ENCODE measurements around the gene GKAP1. TPM values are rescaled to one million over a fixed set of nuclear protein-coding genes. Genes with fewer than 3 reads are reported as not detected.
"Not testable (repeated sequence)": the region's sequence is repeated elsewhere in the genome, so short reads cannot be mapped to it uniquely, and the experiment has no call there.

The GKAP1 gene
- 1.2 TPM for polyA plus RNA-seq (2013, experiment 1 of 2; ENCODE audit: insufficient read length)
- polyA plus RNA-seq (2013, experiment 2 of 2; ENCODE audit: insufficient read length): 1.1 TPM

GRCh38 chr9:83817356-83818278 lies at the start of gene GKAP1:
Gene GKAP1 (minus strand): TSS chr9:83817769. CDS start chr9:83806517, 11,252 bp downstream.
- DNase-seq: peak; percentile 43

GRCh38 chr9:83849895-83850294 lies 32.3 kb upstream of the GKAP1 start:
- not testable (repeated sequence) for DNase-seq

GRCh38 chr9:83837070-83837643 lies 19.6 kb upstream of the GKAP1 start:
- DNase-seq: not testable (repeated sequence)

- DNase-seq: not testable (repeated sequence)
These were observed 13.0 kb upstream of the GKAP1 start for GRCh38 chr9:83830426-83831071.

- DNase-seq: peak; percentile 50
These were observed 7.5 kb upstream of the GKAP1 start for GRCh38 chr9:83824986-83825623.

- not testable (repeated sequence) for DNase-seq
These were observed 586 bp downstream of the GKAP1 start for GRCh38 chr9:83817011-83817355.

GRCh38 chr9:83815120-83815519 lies 2.4 kb downstream of the GKAP1 start:
- DNase-seq: not testable (repeated sequence)

- not testable (repeated sequence) for DNase-seq
These were observed 8.4 kb downstream of the GKAP1 start for GRCh38 chr9:83809213-83809612.

GRCh38 chr9:83804454-83804853 lies 13.1 kb downstream of the GKAP1 start:
- DNase-seq: not testable (repeated sequence)

- DNase-seq: not testable (repeated sequence)
These were observed 13.6 kb downstream of the GKAP1 start for GRCh38 chr9:83803941-83804340.

- no peak for DNase-seq
These were observed 17.1 kb downstream of the GKAP1 start for GRCh38 chr9:83800236-83801033.

GRCh38 chr9:83794051-83794450 lies 23.5 kb downstream of the GKAP1 start:
- DNase-seq: no peak

GRCh38 chr9:83792746-83793145 lies 24.8 kb downstream of the GKAP1 start:
- no peak for DNase-seq

GRCh38 chr9:83778164-83778563 lies 39.4 kb downstream of the GKAP1 start:
- DNase-seq: no peak

GRCh38 chr9:83775932-83776331 lies 41.6 kb downstream of the GKAP1 start:
- no peak for DNase-seq

GRCh38 chr9:83772860-83773259 lies 44.7 kb downstream of the GKAP1 start:
- no peak for DNase-seq

- no peak for DNase-seq
These were observed 52.2 kb downstream of the GKAP1 start for GRCh38 chr9:83765376-83765775.

GRCh38 chr9:83754383-83754977 lies 63.1 kb downstream of the GKAP1 start:
- no peak for DNase-seq

GRCh38 chr9:83749706-83750105 lies 67.9 kb downstream of the GKAP1 start:
- DNase-seq: no peak

- no peak for DNase-seq
These were observed 73.4 kb downstream of the GKAP1 start for GRCh38 chr9:83744206-83744605.

GRCh38 chr9:83733739-83734138 lies 83.8 kb downstream of the GKAP1 start:
- no peak for DNase-seq

Data from fibroblast of skin of abdomen (primary cell).